ENCODE measurements around the gene LAMTOR4.
"Not testable (repeated sequence)": the region's sequence is repeated elsewhere in the genome, so short reads cannot be mapped to it uniquely, and the experiment has no call there.

LAMTOR4 gene

GRCh38 chr7:100122568-100122967 lies 26.1 kb upstream of the LAMTOR4 start:
- no peak overlapping the region for H3K4me3 ChIP-seq (ENCODE audit: low read depth, low read length)
- DNase-seq (ENCODE audit: low read depth) = no peak
- no peak for TF ChIP-seq CTCF (IDR thresholded peaks at IDR 0.05; ENCODE audit: control insufficient read depth, extremely low read depth, insufficient read depth)

GRCh38 chr7:100124301-100125230 lies 24.2 kb upstream of the LAMTOR4 start:
- DNase-seq (ENCODE audit: low read depth) = no peak

GRCh38 chr7:100126239-100126930 lies 22.3 kb upstream of the LAMTOR4 start:
- TF ChIP-seq CTCF (IDR thresholded peaks at IDR 0.05; ENCODE audit: control insufficient read depth, extremely low read depth, insufficient read depth) = no peak
- peak; percentile 56 for DNase-seq (ENCODE audit: low read depth)
- peak overlapping the region; percentile 90 for H3K4me3 ChIP-seq (ENCODE audit: low read depth, low read length)

More at GRCh38 chr7:100124301-100125230, 24.2 kb upstream of the LAMTOR4 start:
- no peak overlapping the region for H3K4me3 ChIP-seq (ENCODE audit: low read depth, low read length)
- TF ChIP-seq CTCF (IDR thresholded peaks at IDR 0.05; ENCODE audit: control insufficient read depth, extremely low read depth, insufficient read depth) = no peak

GRCh38 chr7:100126931-100127865 lies 21.5 kb upstream of the LAMTOR4 start, which contains the start of gene MBLAC1:
Gene MBLAC1, plus strand, starts transcription at chr7:100126967. Its CDS starts 429 bp downstream, at chr7:100127396.
- peak; percentile 73 for DNase-seq (ENCODE audit: low read depth)
- TF ChIP-seq CTCF (IDR thresholded peaks at IDR 0.05; ENCODE audit: control insufficient read depth, extremely low read depth, insufficient read depth) = no peak
- peak within 1 kb of the TSS; percentile 90 for H3K4me3 ChIP-seq (ENCODE audit: low read depth, low read length)

- TF ChIP-seq CTCF (IDR thresholded peaks at IDR 0.05; ENCODE audit: control insufficient read depth, extremely low read depth, insufficient read depth) = no peak
- peak overlapping the region; percentile 90 for H3K4me3 ChIP-seq (ENCODE audit: low read depth, low read length)
Measured at GRCh38 chr7:100127866-100128636, 20.7 kb upstream of the LAMTOR4 start.

GRCh38 chr7:100128637-100128963 lies 20.1 kb upstream of the LAMTOR4 start:
- TF ChIP-seq CTCF (IDR thresholded peaks at IDR 0.05; ENCODE audit: control insufficient read depth, extremely low read depth, insufficient read depth) = no peak
- no peak for DNase-seq (ENCODE audit: low read depth)

More at GRCh38 chr7:100127866-100128636, 20.7 kb upstream of the LAMTOR4 start:
- DNase-seq (ENCODE audit: low read depth) = no peak

GRCh38 chr7:100130220-100130607 lies 18.5 kb upstream of the LAMTOR4 start:
- DNase-seq (ENCODE audit: low read depth) = not testable (repeated sequence)

More at GRCh38 chr7:100128637-100128963, 20.1 kb upstream of the LAMTOR4 start:
- no peak overlapping the region; the same call in 1 of the 2 replicates for H3K4me3 ChIP-seq (ENCODE audit: low read depth, low read length)

More at GRCh38 chr7:100130220-100130607, 18.5 kb upstream of the LAMTOR4 start:
- H3K4me3 ChIP-seq (ENCODE audit: low read depth, low read length) = not testable (repeated sequence)
